Activated naive CD8-positive, alpha-beta T cell treated with anti-CD3 and anti-CD28 coated beads for 36 hours (primary cell): ENCODE results near the gene CASQ1. TPM values are rescaled to one million over a fixed set of nuclear protein-coding genes. Genes with fewer than 3 reads are reported as not detected.

ENCODE experiments used
- DNase-seq: peaks from one replicate; pipeline ENCODE4 v3.0.0; 2021
- H3K27ac Mint-ChIP-seq: one replicate; pipeline ENCODE4 v1.8.0; 2022; ENCODE audit warnings: mild to moderate bottlenecking, moderate library complexity, mixed read lengths
- H3K27me3 Mint-ChIP-seq: one replicate; pipeline ENCODE4 v1.8.0; 2022; ENCODE audit warnings: mild to moderate bottlenecking, mixed read lengths
- H3K36me3 Mint-ChIP-seq: one replicate; pipeline ENCODE4 v1.8.0; 2021; ENCODE audit warnings: mild to moderate bottlenecking, mixed read lengths
- H3K4me1 Mint-ChIP-seq: one replicate; pipeline ENCODE4 v1.8.0; 2021; ENCODE audit warnings: mixed read lengths
- H3K4me3 Mint-ChIP-seq: one replicate; pipeline ENCODE4 v1.8.0; 2022; ENCODE audit warnings: mild to moderate bottlenecking, moderate library complexity, mixed read lengths
- H3K9me3 Mint-ChIP-seq: one replicate; pipeline ENCODE4 v1.8.0; 2022; ENCODE audit warnings: mixed read lengths
- total RNA-seq, 2 experiments: library from RNA; stranded (reverse); gene quantifications; one replicate each; pipeline ENCODE4 v1.2.3, GENCODE V29; 2021

The CASQ1 gene
- total RNA-seq, 2 experiments from 2014 or later, result not detected

DNA sequence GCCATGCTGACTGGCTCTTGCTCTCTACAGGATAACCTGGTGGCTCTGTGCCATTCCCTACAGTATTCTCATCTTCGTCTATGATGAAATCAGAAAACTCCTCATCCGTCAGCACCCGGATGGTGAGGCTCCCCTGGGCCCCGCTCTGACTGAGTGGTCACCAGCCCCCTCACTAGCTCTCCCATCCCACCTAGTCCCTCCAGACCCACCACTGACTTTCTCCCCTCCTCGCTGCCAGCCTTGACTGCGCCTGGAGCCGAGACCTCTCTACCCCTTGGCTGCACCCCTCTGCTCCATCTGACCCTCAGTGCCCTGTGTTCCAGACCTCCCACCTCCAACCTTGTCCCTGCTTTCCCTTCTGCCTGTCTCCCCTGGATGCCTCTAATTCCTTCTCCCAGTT, 4.1 kb upstream of the CASQ1 start:
- no peak overlapping the region for H3K27ac Mint-ChIP-seq
- no peaks in the 10 kb centered on the region for H3K36me3 Mint-ChIP-seq
- H3K4me1 Mint-ChIP-seq, result no peaks in the 10 kb centered on the region
- no peak for DNase-seq
- no peaks in the 10 kb centered on the region for H3K27me3 Mint-ChIP-seq
- H3K9me3 Mint-ChIP-seq, result no peaks in the 10 kb centered on the region
- H3K4me3 Mint-ChIP-seq, result no peak overlapping the region

DNA sequence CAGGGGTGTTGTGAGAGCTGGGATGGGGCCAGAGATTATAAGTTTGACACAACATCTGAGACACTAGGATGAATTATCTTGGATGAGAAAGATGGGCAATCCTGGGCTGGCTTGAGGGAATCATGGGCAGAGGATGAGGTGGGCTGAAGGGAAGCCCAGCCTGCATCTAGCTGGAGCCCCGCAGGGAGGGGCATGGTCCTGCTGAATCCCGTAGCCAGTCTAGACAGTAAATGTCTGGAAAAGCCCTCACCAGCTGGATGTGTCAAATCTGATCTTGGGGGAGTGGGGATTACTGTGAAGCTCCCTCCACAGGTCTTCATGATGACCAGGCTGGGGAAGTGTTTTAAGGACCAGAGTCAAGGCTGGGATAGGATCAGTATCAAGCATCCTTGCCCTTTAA, 3.6 kb upstream of the CASQ1 start:
- no peaks in the 10 kb centered on the region for H3K27me3 Mint-ChIP-seq
- H3K36me3 Mint-ChIP-seq, result no peaks in the 10 kb centered on the region
- no peaks in the 10 kb centered on the region for H3K9me3 Mint-ChIP-seq
- no peak overlapping the region for H3K4me3 Mint-ChIP-seq
- DNase-seq, result no peak
- H3K4me1 Mint-ChIP-seq, result no peaks in the 10 kb centered on the region
- no peak overlapping the region for H3K27ac Mint-ChIP-seq

DNA sequence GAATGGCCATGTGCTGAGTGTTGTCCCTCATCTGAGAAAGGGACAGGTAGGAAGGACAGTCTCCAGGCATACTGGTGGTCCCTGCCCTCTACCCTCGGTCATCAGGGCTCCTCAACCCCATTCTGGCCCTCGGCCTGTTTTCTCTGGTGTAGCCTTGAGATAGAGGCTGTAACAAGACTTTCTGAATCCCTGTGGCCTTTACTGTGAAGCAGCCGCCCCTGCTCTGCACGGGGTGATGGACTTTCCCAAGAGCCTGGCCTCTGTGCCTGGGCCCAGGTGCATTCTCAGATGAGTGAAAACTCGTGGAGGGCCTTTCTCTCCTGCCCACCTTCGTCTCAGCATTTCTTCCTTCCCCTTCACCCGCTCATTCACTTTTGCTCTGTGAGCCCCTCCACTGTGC, 3.0 kb upstream of the CASQ1 start:
- Mint-ChIP-seq H3K36me3 (no peaks in the 10 kb centered on the region), H3K4me3 (no peak overlapping the region), H3K27me3 (no peaks in the 10 kb centered on the region), H3K9me3 (no peaks in the 10 kb centered on the region), H3K4me1 (no peaks in the 10 kb centered on the region), H3K27ac (no peak overlapping the region)
- DNase-seq, result no peak

DNA sequence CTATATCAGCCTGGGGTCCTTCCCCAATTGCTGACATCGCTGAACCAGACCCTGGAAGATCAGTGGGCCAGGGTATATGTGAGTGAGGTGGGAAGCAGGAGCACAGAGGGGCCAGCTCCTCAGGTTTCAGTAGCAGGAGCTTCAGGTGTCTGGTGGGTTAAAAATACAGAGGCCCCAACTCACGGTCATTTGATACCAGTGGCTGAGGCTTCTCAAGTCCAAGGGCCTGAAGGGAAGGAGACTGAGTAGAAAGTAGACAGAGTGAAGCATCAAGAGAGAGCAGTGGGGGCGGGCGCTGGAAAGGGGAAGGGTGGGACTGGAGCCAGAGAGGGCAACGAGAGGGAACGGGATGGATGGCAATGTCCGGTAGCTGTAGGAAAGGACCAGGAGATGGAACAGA, 2.0 kb upstream of the CASQ1 start:
- DNase-seq, result no peak
- Mint-ChIP-seq H3K9me3 (no peaks in the 10 kb centered on the region), H3K4me1 (no peaks in the 10 kb centered on the region), H3K4me3 (no peak overlapping the region), H3K36me3 (no peaks in the 10 kb centered on the region), H3K27me3 (no peaks in the 10 kb centered on the region), H3K27ac (no peak overlapping the region)

DNA sequence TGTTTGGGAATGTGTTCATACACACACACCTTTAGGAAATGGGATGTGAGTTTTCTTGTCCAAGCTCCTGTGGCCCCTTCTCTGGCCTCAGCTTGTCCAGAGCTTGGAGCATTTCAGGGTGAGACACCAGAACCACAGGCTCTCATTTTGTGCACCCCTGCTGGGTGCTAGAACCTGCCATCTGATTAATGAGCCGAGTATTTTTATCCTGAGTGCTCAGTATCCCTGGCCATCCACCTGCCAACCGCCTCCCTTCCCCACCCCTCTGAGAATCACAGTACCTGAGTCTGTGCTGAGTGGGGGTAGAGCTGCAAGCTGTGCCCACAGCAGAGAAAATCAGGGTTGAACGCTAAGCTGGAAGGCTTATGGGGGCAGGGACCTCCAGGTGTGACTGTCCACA, 1.4 kb downstream of the CASQ1 start:
- Mint-ChIP-seq H3K4me3 (no peak overlapping the region), H3K36me3 (no peaks in the 10 kb centered on the region), H3K9me3 (no peaks in the 10 kb centered on the region), H3K27me3 (no peaks in the 10 kb centered on the region), H3K4me1 (no peaks in the 10 kb centered on the region), H3K27ac (no peak overlapping the region)
- DNase-seq, result no peak

DNA sequence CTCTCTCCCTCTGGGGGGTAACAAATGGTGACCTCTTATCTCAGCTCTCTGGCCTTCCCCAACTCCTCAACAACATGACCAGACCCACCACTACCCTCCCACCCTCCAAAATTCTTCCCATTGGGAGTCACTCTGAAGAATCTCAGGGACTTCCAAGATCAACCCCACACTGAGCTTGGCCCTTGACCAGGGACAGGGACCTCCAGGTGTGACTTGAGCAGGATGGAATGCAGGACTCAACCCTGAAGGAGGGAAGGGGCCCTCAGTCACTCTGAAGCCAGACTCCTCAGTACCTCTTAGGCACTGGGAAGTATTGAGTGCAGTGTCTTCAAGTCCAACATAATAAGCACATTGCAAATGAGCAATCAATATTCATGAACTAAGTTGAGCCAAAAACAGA, 1.9 kb downstream of the CASQ1 start:
- H3K27me3 Mint-ChIP-seq, result no peaks in the 10 kb centered on the region
- H3K4me1 Mint-ChIP-seq, result no peaks in the 10 kb centered on the region
- no peak overlapping the region for H3K4me3 Mint-ChIP-seq
- no peaks in the 10 kb centered on the region for H3K36me3 Mint-ChIP-seq
- H3K27ac Mint-ChIP-seq, result no peak overlapping the region
- DNase-seq, result no peak
- H3K9me3 Mint-ChIP-seq, result no peaks in the 10 kb centered on the region

DNA sequence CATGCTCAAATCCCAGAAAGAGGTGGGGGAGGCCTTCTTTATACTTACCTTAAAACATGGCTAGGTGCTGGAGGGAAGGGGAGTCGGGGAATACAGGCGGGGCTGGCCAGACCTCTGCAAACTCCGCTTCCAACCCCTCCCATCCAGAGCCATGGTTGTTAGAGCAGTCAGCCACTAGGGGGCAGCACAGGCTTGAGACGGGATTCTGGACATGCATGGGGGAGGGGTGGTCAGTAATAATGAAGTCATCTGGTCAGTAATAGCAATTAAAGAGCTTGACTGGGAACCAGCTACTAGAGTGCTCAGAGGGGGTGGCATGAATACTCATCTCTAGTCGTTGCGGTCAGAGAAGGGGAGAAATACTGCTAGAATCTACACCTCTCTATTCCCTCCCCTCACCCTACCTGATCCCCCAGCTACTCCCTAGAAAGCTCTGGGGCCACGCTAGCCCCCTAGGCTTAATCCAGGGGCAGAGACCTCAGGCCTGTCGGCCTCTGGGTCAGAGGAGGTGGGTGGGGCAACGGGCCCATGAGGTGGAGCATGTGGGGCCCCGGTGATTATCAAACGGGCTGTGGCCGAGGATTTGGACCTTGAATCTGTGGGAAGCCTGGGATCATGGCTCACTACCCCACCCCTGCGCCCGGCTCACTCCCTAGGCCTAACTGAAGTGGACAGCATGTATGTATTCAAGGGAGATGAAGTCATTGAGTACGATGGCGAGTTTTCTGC, 2.9 kb downstream of the CASQ1 start:
- DNase-seq, result peak; percentile 74
- no peaks in the 10 kb centered on the region for H3K9me3 Mint-ChIP-seq
- H3K27ac Mint-ChIP-seq, result no peak overlapping the region
- no peaks in the 10 kb centered on the region for H3K27me3 Mint-ChIP-seq
- no peaks in the 10 kb centered on the region for H3K4me1 Mint-ChIP-seq
- no peak overlapping the region for H3K4me3 Mint-ChIP-seq
- H3K36me3 Mint-ChIP-seq, result no peaks in the 10 kb centered on the region

DNA sequence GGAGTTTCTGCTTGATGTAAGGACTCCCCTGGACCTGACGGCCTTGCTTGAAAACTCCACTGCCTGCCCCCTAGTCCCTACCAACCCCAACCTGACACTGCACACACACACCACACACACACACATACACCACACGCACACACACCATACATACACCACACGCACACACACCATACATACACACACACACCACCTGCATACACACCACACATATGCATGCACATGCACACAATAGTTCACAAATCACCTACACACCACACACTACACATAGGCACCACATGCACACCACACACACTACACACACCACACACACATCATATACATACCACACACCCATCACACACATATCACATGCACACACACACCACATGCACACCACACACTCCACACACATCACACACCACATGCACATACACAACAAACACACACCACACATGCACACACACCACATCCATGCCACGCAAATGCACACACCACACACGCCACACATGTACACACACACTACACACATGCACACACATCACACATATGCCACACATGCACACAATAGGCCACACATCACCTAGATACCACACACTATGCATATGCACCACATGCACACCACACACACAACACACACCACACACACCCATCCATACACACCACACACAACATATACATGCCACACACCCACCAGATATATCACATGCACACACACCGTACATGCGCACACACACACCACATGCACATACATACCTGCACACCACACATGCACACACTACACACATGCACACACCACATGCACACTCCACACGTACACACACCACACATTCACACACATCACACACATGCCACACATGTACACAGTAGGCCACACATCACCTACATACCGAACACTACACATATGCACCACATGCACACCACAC, 3.7 kb downstream of the CASQ1 start:
- no peaks in the 10 kb centered on the region for H3K36me3 Mint-ChIP-seq
- no peak overlapping the region for H3K4me3 Mint-ChIP-seq
- H3K4me1 Mint-ChIP-seq, result no peaks in the 10 kb centered on the region
- H3K9me3 Mint-ChIP-seq, result no peaks in the 10 kb centered on the region
- no peak for DNase-seq
- H3K27me3 Mint-ChIP-seq, result no peaks in the 10 kb centered on the region
- H3K27ac Mint-ChIP-seq, result no peak overlapping the region

DNA sequence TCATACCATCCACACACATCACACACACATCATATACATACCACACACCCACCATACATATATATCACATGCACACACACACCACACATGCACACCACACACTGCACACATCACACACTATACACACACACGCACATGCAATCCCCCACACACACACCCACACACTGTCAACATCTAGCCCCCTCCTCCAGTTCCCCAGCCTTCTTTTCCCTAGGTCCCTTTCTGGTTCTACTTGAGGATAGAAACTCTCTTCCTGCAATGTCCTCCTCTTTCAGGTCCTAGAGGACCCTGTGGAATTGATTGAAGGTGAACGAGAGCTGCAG, 4.3 kb downstream of the CASQ1 start:
- Mint-ChIP-seq H3K27me3 (no peaks in the 10 kb centered on the region), H3K4me1 (no peaks in the 10 kb centered on the region), H3K4me3 (no peak overlapping the region), H3K9me3 (no peaks in the 10 kb centered on the region), H3K36me3 (no peaks in the 10 kb centered on the region), H3K27ac (no peak overlapping the region)
- no peak for DNase-seq

DNA sequence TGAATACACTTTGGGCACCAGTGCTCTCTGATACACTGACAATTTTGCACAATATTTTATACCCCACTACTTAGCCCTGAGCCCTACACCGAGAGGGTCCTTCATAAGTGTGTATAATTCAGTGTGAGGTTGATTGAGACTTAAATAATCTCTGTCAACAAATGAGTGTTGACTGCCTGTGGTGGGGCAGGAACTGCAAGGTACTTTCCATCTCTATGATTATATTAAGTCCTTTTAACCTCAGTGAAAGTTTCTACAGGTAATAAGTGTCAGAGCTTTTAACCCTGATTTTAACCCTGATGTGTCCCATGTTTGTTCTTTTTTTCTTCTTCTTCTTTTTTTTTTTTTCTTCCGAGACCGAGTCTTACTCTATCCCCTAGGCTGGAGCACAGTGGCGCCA, 5.8 kb downstream of the CASQ1 start:
- H3K27me3 Mint-ChIP-seq, result no peaks in the 10 kb centered on the region
- no peaks in the 10 kb centered on the region for H3K4me1 Mint-ChIP-seq
- H3K4me3 Mint-ChIP-seq, result no peak overlapping the region
- no peak for DNase-seq
- H3K27ac Mint-ChIP-seq, result no peak overlapping the region
- H3K36me3 Mint-ChIP-seq, result no peaks in the 10 kb centered on the region
- H3K9me3 Mint-ChIP-seq, result no peaks in the 10 kb centered on the region

DNA sequence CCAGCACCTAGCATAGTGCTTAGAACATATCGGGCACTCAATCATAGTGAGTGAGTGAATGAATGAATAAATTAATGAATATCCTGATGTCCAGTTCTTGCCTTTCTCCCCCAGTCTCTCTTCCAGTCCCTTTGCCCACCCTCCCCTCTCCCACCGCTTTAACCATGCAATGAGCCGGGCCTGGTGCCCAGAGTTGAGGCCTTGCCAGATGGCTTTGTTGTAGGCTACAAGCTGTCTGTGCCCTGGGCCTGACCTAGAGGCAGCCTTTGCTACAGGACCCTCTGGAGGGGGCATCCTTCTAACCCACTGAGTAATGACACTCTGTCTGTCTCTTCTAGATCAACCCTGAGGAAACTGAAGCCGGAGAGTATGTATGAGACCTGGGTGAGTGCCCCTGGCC, 6.9 kb downstream of the CASQ1 start:
- H3K4me1 Mint-ChIP-seq, result no peaks in the 10 kb centered on the region
- H3K9me3 Mint-ChIP-seq, result no peaks in the 10 kb centered on the region
- no peak overlapping the region for H3K4me3 Mint-ChIP-seq
- no peaks in the 10 kb centered on the region for H3K36me3 Mint-ChIP-seq
- H3K27me3 Mint-ChIP-seq, result no peaks in the 10 kb centered on the region
- H3K27ac Mint-ChIP-seq, result no peak overlapping the region
- no peak for DNase-seq

DNA sequence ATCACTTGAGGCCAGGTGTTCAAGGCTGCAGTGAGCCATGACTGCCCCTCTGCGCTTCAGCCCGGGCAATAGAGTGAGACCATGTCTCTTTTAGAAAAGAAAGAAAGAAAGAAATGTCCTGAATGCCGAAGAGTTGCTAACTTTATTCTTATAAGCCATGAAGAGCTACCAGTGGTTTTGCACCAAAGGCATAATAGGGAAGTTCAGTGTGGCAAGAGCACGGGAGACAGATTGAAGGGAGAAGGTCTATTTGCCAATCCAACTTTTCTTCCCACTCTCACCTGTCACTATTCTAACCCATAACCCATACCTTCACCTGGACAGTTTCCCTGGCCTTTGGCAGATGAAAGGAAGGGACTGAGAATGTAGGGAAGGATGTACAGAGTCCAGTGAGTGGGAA, 10.4 kb downstream of the CASQ1 start:
- Mint-ChIP-seq H3K4me1 (peaks cover 5% of the 10 kb centered on the region), H3K9me3 (no peaks in the 10 kb centered on the region), H3K27ac (no peak overlapping the region), H3K4me3 (no peak overlapping the region), H3K36me3 (peaks cover 2% of the 10 kb centered on the region), H3K27me3 (no peaks in the 10 kb centered on the region)
- DNase-seq, result no peak

DNA sequence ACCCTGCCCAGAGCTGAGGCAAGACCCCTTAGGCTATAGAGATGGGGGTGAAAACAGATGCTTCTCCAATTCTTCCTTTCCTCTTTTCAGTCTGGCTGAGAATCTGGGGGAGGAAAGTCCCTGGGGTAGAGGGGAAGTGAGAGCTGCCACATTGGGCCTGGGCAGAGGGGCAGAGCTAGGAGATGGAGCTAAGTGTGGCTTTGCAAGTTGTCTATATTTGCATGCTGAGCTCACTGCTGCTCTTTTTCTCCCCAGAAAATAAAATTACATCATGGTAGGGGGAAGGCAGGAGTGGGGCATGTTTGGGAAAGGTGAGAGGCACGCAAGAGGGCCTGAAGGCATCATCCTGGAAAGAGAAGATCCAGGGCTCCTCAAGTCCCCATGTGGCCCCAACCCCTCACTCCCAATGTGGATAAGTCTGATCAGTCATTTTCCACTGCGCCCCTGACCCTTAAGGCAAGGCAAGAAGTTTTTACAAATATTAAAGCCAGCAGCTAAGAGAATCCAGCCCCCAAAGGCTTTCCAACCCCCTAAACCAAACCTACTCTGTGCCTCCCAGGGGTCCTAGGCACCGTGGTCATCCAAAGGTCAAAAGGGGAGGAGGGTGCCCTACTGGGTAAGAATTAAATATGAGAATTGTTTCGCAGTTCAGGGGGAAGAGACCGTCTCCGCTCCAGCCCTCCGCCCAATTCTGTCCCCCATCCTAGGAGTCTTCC, 14.3 kb downstream of the CASQ1 start:
- H3K9me3 Mint-ChIP-seq, result no peaks in the 10 kb centered on the region
- no peaks in the 10 kb centered on the region for H3K27me3 Mint-ChIP-seq
- peaks cover 35% of the 10 kb centered on the region for H3K4me1 Mint-ChIP-seq
- H3K27ac Mint-ChIP-seq, result peak overlapping the region; percentile 80
- peaks cover 13% of the 10 kb centered on the region for H3K36me3 Mint-ChIP-seq
- peak overlapping the region; percentile 87 for H3K4me3 Mint-ChIP-seq
- DNase-seq, result no peak

DNA sequence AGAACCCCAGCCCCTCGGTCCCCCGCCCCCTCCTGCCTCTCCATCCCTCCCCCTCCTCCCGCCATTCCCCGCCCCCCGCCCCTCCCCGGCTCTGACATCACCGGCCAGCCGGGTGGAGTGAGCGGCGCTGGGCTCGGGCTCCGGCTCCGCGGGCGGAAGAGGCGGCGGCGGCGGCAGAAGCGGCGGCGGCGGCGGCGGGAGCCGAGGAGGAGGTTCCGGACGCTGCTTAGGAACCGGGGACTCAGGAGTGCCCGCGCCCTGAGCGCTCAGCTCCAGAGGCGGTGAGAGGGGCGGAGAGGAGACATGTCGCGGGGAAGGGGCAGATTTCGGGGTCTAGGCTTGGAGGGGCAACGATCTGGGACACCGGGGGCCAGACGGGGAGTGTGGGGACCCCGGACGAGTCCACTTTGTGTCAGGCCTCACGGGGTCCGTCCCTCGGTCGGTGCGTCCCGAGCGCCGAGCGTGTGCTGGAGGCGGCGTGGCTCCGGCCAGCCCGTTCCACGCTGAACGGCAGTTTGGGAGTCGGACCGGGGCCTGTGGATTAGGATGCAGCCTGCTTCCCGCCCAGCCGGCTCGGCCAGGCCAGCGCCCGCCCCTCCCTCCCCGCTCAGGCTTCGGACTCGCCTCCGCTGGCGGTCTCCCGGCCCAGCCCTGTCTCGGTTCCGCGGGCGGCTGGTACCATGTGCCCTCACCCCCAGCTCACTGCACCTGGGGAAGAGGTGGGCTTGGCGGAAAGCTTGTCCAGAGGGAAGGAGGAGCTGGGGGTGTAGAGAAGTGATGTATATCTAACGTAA, 15.1 kb downstream of the CASQ1 start, which contains the start of gene PEA15:
Gene PEA15 (plus strand): TSS at position 143 of the 794 bp plus-strand sequence. CDS start 6,161 bp downstream, outside the sequence.
- H3K4me1 Mint-ChIP-seq, result peaks cover 43% of the 10 kb centered on the region

DNA sequence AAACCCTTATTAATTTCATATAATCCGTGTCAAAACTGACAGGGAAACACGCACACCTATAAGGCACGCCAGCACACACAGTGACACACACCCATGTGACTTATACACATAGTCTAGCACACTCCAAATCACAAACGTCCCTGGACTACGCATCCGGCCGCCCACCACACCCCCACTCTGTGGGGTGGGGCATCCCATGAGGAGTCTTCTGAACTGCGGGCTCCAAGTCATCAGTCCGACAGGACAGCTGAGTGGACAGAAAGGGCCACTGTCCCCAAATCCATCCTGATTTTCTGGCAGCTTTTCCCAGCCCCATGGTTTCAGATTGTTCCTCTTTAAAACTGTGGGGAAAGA, 15.6 kb downstream of the CASQ1 start:
- peak; percentile 59 for DNase-seq
- Mint-ChIP-seq H3K9me3 (no peaks in the 10 kb centered on the region), H3K4me1 (peaks cover 46% of the 10 kb centered on the region), H3K27ac (peak overlapping the region; percentile 78), H3K27me3 (no peaks in the 10 kb centered on the region), H3K36me3 (peaks cover 16% of the 10 kb centered on the region), H3K4me3 (peak overlapping the region; percentile 87)

More for the DNA sequence above, 15.1 kb downstream of the CASQ1 start, which contains the start of gene PEA15:
- peak; percentile 75 for DNase-seq
- Mint-ChIP-seq H3K9me3 (no peaks in the 10 kb centered on the region), H3K36me3 (peaks cover 14% of the 10 kb centered on the region), H3K27me3 (no peaks in the 10 kb centered on the region), H3K27ac (peak within 1 kb of the TSS; percentile 83), H3K4me3 (peak within 1 kb of the TSS; percentile 87)
